ENCODE measurements around the gene OR5B17. TPM values are rescaled to one million over a fixed set of nuclear protein-coding genes. Genes with fewer than 3 reads are reported as not detected.

Gene OR5B17
- total RNA-seq (not detected), polyA plus RNA-seq (not detected)

DNA sequence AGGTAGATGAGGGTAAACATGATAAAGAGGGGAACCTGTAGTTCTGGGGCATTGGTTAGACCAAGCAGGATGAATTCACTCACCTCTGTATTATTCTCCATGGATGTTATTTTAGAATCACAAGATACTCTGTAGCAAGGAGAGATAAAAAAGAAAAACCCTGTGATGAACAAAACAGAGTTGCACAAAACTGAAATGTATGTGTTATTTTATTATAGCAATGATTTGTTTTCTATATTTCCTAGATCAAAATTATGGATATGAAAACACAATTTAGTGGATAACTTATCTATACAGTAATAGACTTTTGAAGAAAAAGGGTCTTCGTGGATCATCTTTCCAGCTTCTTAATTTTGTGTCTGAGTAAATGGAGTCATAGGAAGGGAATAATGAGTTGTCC is at the start of gene OR5B17:
OR5B17 (minus strand) TSS at position 101 of the 400 bp plus-strand sequence; CDS start at position 101, 0 bp downstream.
- WGBS: 31% methylated on average over 1 of the region's 1 CpG
- H3K4me1 ChIP-seq (ENCODE audit: control insufficient read depth in 4 of 4, insufficient read depth in 4 of 4, low read length in 3 of 4): no peaks in the 10 kb centered on the region
- DNase-seq (ENCODE audit: low spot score): no peak

DNA sequence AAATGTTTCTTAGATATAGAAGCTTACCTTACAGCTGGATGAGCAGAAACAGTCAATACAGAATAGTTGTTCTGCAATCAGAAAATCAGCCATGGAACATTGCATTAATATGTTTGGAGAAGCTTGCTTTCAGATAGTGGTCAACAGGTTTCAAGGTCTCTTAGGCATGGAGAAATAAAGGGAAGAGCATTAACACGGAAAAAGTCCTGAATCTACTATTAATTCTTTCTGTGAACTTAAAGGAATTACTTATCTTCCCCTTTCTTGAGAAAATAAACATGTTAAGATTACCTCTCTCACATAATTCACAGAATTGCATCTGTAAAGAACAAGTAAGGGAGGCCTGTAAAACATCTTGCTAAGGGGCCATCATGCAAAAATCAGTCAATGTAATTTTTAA is 47.9 kb upstream of the OR5B17 start, which contains the start of gene OR5B3:
OR5B3 (minus strand) TSS at position 101 of the 400 bp plus-strand sequence. CDS start 3,465 bp downstream, outside the sequence.
- H3K9me3 ChIP-seq (ENCODE audit: control insufficient read depth in 4 of 4, low read length in 3 of 4): peaks cover 0 to 1% (median 0%) of the 10 kb centered on the region in 4 donors
- H3K36me3 ChIP-seq (ENCODE audit: control insufficient read depth in 4 of 4, insufficient read depth in 3 of 4, low read depth in 1 of 4, low read length in 3 of 4): no peaks in the 10 kb centered on the region
- no peaks in the 10 kb centered on the region for H3K4me1 ChIP-seq (ENCODE audit: control insufficient read depth in 4 of 4, insufficient read depth in 4 of 4, low read length in 3 of 4)
- no peak within 1 kb of the TSS for H3K27ac ChIP-seq (ENCODE audit: low read depth in 1 of 2, low read length in 2 of 2)
- no peak for TF ChIP-seq SP1 (IDR thresholded peaks at IDR 0.05)
- no peak for TF ChIP-seq ATF3 (IDR thresholded peaks at IDR 0.05)
- TF ChIP-seq YY1 (IDR thresholded peaks at IDR 0.05): no peak
- TF ChIP-seq, protein P1, sequence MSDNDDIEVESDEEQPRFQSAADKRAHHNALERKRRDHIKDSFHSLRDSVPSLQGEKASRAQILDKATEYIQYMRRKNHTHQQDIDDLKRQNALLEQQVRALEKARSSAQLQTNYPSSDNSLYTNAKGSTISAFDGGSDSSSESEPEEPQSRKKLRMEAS (IDR thresholded peaks at IDR 0.05): no peak
- no peak for TF ChIP-seq FOXA1 (IDR thresholded peaks at IDR 0.05)
- TF ChIP-seq, protein P2, sequence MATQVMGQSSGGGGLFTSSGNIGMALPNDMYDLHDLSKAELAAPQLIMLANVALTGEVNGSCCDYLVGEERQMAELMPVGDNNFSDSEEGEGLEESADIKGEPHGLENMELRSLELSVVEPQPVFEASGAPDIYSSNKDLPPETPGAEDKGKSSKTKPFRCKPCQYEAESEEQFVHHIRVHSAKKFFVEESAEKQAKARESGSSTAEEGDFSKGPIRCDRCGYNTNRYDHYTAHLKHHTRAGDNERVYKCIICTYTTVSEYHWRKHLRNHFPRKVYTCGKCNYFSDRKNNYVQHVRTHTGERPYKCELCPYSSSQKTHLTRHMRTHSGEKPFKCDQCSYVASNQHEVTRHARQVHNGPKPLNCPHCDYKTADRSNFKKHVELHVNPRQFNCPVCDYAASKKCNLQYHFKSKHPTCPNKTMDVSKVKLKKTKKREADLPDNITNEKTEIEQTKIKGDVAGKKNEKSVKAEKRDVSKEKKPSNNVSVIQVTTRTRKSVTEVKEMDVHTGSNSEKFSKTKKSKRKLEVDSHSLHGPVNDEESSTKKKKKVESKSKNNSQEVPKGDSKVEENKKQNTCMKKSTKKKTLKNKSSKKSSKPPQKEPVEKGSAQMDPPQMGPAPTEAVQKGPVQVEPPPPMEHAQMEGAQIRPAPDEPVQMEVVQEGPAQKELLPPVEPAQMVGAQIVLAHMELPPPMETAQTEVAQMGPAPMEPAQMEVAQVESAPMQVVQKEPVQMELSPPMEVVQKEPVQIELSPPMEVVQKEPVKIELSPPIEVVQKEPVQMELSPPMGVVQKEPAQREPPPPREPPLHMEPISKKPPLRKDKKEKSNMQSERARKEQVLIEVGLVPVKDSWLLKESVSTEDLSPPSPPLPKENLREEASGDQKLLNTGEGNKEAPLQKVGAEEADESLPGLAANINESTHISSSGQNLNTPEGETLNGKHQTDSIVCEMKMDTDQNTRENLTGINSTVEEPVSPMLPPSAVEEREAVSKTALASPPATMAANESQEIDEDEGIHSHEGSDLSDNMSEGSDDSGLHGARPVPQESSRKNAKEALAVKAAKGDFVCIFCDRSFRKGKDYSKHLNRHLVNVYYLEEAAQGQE (IDR thresholded peaks at IDR 0.05): no peak
- no peak for TF ChIP-seq EGR1 (IDR thresholded peaks at IDR 0.05; ENCODE audit: low read depth in 2 of 2)
- TF ChIP-seq, protein P3, sequence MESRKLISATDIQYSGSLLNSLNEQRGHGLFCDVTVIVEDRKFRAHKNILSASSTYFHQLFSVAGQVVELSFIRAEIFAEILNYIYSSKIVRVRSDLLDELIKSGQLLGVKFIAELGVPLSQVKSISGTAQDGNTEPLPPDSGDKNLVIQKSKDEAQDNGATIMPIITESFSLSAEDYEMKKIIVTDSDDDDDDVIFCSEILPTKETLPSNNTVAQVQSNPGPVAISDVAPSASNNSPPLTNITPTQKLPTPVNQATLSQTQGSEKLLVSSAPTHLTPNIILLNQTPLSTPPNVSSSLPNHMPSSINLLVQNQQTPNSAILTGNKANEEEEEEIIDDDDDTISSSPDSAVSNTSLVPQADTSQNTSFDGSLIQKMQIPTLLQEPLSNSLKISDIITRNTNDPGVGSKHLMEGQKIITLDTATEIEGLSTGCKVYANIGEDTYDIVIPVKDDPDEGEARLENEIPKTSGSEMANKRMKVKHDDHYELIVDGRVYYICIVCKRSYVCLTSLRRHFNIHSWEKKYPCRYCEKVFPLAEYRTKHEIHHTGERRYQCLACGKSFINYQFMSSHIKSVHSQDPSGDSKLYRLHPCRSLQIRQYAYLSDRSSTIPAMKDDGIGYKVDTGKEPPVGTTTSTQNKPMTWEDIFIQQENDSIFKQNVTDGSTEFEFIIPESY (IDR thresholded peaks at IDR 0.05): no peak
- no peak for TF ChIP-seq GABPA (IDR thresholded peaks at IDR 0.05 in 1 of 2, conservative IDR thresholded peaks at IDR 0.05 in 1 of 2)
- no peak for TF ChIP-seq RAD21 (IDR thresholded peaks at IDR 0.05)
- TF ChIP-seq JUND (IDR thresholded peaks at IDR 0.05): no peak
- TF ChIP-seq HNF4G (IDR thresholded peaks at IDR 0.05): no peak
- TF ChIP-seq NR2F2 (IDR thresholded peaks at IDR 0.05): no peak
- WGBS: 49% methylated on average over 1 of the region's 1 CpG
- no peak for DNase-seq (ENCODE audit: low spot score)
- no peak within 1 kb of the TSS for H3K9ac ChIP-seq (ENCODE audit: low read depth in 1 of 2, low read length in 2 of 2)
- no peak within 1 kb of the TSS for H3K4me3 ChIP-seq (ENCODE audit: low read depth in 1 of 3, low read length in 3 of 3)
- H3K27me3 ChIP-seq (ENCODE audit: control insufficient read depth in 4 of 4, insufficient read depth in 4 of 4, low read length in 3 of 4): peaks cover 0 to 2% (median 0%) of the 10 kb centered on the region in 4 donors

More for the DNA sequence above, at the start of gene OR5B17:
- no peak for TF ChIP-seq FOXA2 (IDR thresholded peaks at IDR 0.05)
- TF ChIP-seq, protein P3 (IDR thresholded peaks at IDR 0.05): no peak
- no peak for TF ChIP-seq HNF4A (conservative IDR thresholded peaks at IDR 0.05)
- no peak for TF ChIP-seq HNF4G (IDR thresholded peaks at IDR 0.05)
- TF ChIP-seq EGR1 (IDR thresholded peaks at IDR 0.05; ENCODE audit: low read depth in 2 of 2): no peak
- no peak for TF ChIP-seq YY1 (IDR thresholded peaks at IDR 0.05)
- no peak for TF ChIP-seq RXRA (IDR thresholded peaks at IDR 0.05)
- TF ChIP-seq GABPA (IDR thresholded peaks at IDR 0.05 in 1 of 2, conservative IDR thresholded peaks at IDR 0.05 in 1 of 2): no peak
- no peak for TF ChIP-seq JUND (IDR thresholded peaks at IDR 0.05)
- no peak for TF ChIP-seq NR2F2 (IDR thresholded peaks at IDR 0.05)
- TF ChIP-seq ATF3 (IDR thresholded peaks at IDR 0.05): no peak
- no peak for TF ChIP-seq FOXA1 (IDR thresholded peaks at IDR 0.05)
- TF ChIP-seq SP1 (IDR thresholded peaks at IDR 0.05): no peak
- TF ChIP-seq, protein P2 (IDR thresholded peaks at IDR 0.05): no peak
- no peak for TF ChIP-seq TAF1 (conservative IDR thresholded peaks at IDR 0.05)
- Histone ChIP-seq H3K9ac (ENCODE audit: low read depth in 1 of 2, low read length in 2 of 2) (no peak within 1 kb of the TSS), H3K4me3 (ENCODE audit: low read depth in 1 of 3, low read length in 3 of 3) (no peak within 1 kb of the TSS), H3K27ac (ENCODE audit: low read depth in 1 of 2, low read length in 2 of 2) (no peak within 1 kb of the TSS), H3K36me3 (ENCODE audit: control insufficient read depth in 4 of 4, insufficient read depth in 3 of 4, low read depth in 1 of 4, low read length in 3 of 4) (no peaks in the 10 kb centered on the region), H3K27me3 (ENCODE audit: control insufficient read depth in 4 of 4, insufficient read depth in 4 of 4, low read length in 3 of 4) (no peaks in the 10 kb centered on the region), H3K9me3 (ENCODE audit: control insufficient read depth in 4 of 4, low read length in 3 of 4) (no peaks in the 10 kb centered on the region)

All from liver (tissue), 9 donors.